Urothelium cell line (cell line): ENCODE data around the gene LCA5L.
"Not testable (repeated sequence)": the region's sequence is repeated elsewhere in the genome, so short reads cannot be mapped to it uniquely, and the experiment has no call there.

Source experiments
- DNase-seq: peaks from one replicate; pipeline ENCODE4 v3.0.0; 2011; ENCODE audit warnings: low spot score, mixed read lengths
- FAIRE-seq: peaks from 2 replicates; lab custom pipeline; 2011; peaks lifted over from hg19 to GRCh38; lab: Jason Lieb, UNC

The LCA5L gene

GRCh38 chr21:39388811-39389155 is 56.8 kb downstream of the LCA5L start:
- FAIRE-seq (no peak), DNase-seq (no peak)

- DNase-seq (peak; percentile 58), FAIRE-seq (no peak)
Observed at GRCh38 chr21:39388038-39388810, 57.4 kb downstream of the LCA5L start.

- DNase-seq (peak; percentile 76), FAIRE-seq (no peak)
Observed at GRCh38 chr21:39387461-39388037, 58.0 kb downstream of the LCA5L start.

- no peak for DNase-seq
- FAIRE-seq: no peak
Observed at GRCh38 chr21:39386899-39387298, 58.7 kb downstream of the LCA5L start.

- no peak for FAIRE-seq
- DNase-seq: no peak
Observed at GRCh38 chr21:39386194-39386593, 59.4 kb downstream of the LCA5L start.

- FAIRE-seq (no peak), DNase-seq (no peak)
Observed at GRCh38 chr21:39385299-39386145, 60.1 kb downstream of the LCA5L start.

GRCh38 chr21:39384674-39385298 is 60.8 kb downstream of the LCA5L start:
- DNase-seq (no peak), FAIRE-seq (no peak)

- FAIRE-seq, DNase-seq: not testable (repeated sequence)
Observed at GRCh38 chr21:39382096-39382495, 63.5 kb downstream of the LCA5L start.

GRCh38 chr21:39381009-39381408 is 64.6 kb downstream of the LCA5L start:
- FAIRE-seq (no peak), DNase-seq (no peak)

- FAIRE-seq: no peak
- DNase-seq: peak; percentile 73
Observed at GRCh38 chr21:39379986-39380891, 65.3 kb downstream of the LCA5L start.

GRCh38 chr21:39377444-39378050 is 68.0 kb downstream of the LCA5L start:
- FAIRE-seq: no peak
- no peak for DNase-seq

GRCh38 chr21:39375446-39375845 is 70.1 kb downstream of the LCA5L start:
- no peak for FAIRE-seq

GRCh38 chr21:39374046-39374445 is 71.5 kb downstream of the LCA5L start:
- DNase-seq: no peak
- no peak for FAIRE-seq

More at GRCh38 chr21:39375446-39375845, 70.1 kb downstream of the LCA5L start:
- DNase-seq: no peak

GRCh38 chr21:39373634-39374033 is 71.9 kb downstream of the LCA5L start:
- FAIRE-seq (no peak), DNase-seq (no peak)

- FAIRE-seq, DNase-seq: not testable (repeated sequence)
Observed at GRCh38 chr21:39369896-39370288, 75.7 kb downstream of the LCA5L start.

GRCh38 chr21:39367783-39368182 is 77.8 kb downstream of the LCA5L start:
- DNase-seq: no peak
- no peak for FAIRE-seq

- no peak for FAIRE-seq
- DNase-seq: no peak
Observed at GRCh38 chr21:39366563-39366962, 79.0 kb downstream of the LCA5L start.

GRCh38 chr21:39364949-39365348 is 80.6 kb downstream of the LCA5L start:
- DNase-seq: no peak
- FAIRE-seq: no peak

- FAIRE-seq (no peak), DNase-seq (no peak)
Observed at GRCh38 chr21:39363607-39364555, 81.7 kb downstream of the LCA5L start.
